HCT116 (cell line): ENCODE data around the gene CPZ. TPM values are rescaled to one million over a fixed set of nuclear protein-coding genes. Genes with fewer than 3 reads are reported as not detected.

Experiments used
- ATAC-seq: fragments of 200-7000 bp; cut with Tn5 transposase; 2 replicates; pipeline ENCODE4 v1.9.1; 2020; ENCODE audit warnings: mild to moderate bottlenecking, moderate library complexity
- BruUV-seq: library from RNA; stranded (reverse); fragments of 400-500 nt; replicated peaks from 2 replicates; lab custom pipeline; 2021; lab: Mats Ljungman, UMichigan
- CTCF ChIA-PET: fragments of 300-600 bp; sonication (Branson Sonifier 250); formaldehyde crosslinking; loops from one replicate; lab custom pipeline; 2021; ENCODE audit warnings: antibody characterized with exemption; lab: Charles Lee
- POLR2A ChIA-PET: fragments of 300-600, 350-600 bp; sonication (Branson Sonifier 250); formaldehyde crosslinking; loops from one replicate; lab custom pipeline; 2021; ENCODE audit warnings: antibody characterized with exemption; lab: Charles Lee
- RAD21 ChIA-PET, 2 experiments: fragments of 300-600 bp; sonication (Branson Sonifier 250); formaldehyde crosslinking; loops; one replicate each; lab custom pipeline; 2023; ENCODE audit warnings: low total read pairs in 2 of 2; ENCODE audit not compliant: uncharacterized antibody in 2 of 2, unreplicated experiment in 2 of 2, low non-redundant PET in 1 of 2; lab: Charles Lee
- DNase-seq: peaks from one replicate; pipeline ENCODE4 v3.0.0-alpha.2; 2010; ENCODE audit warnings: low read depth, low spot score
- H2AFZ ChIP-seq: fragments of 200-600 bp; shearing (Covaris generic), sonication (generic); 2 replicates; pipeline ENCODE4 v1.6.1; 2017; ENCODE audit warnings: low read depth, mixed run types, mixed read lengths, antibody characterized with exemption, low read length; ENCODE audit not compliant: poor library complexity, severe bottlenecking
- H3K27ac ChIP-seq: 2 replicates; pipeline ENCODE4 v1.5.1; 2012; ENCODE audit warnings: low read depth, low read length
- H3K27me3 ChIP-seq: fragments of 200-600 bp; sonication (generic); 2 replicates; pipeline ENCODE4 v1.6.1; 2016; ENCODE audit warnings: mixed run types, low read length, mixed read lengths; ENCODE audit not compliant: insufficient read depth
- H3K36me3 ChIP-seq, 2 experiments: fragments of 200-500 bp in 1 of 2; fragments of 200-600 bp in 1 of 2; sonication (Bioruptor generic) in 1 of 2; sonication (generic) in 1 of 2; 2 replicates each; pipeline versions ENCODE4 v1.5.1 to v1.6.1; 2014 to 2016; ENCODE audit warnings: low read length in 2 of 2, inconsistent platforms in 1 of 2, mixed read lengths in 1 of 2, mixed run types in 1 of 2; ENCODE audit not compliant: insufficient read depth in 2 of 2, control insufficient read depth in 1 of 2
- H3K4me1 ChIP-seq, 2 experiments: fragments of 200-600 bp in 1 of 2; sonication (generic) in 1 of 2; 2 replicates each; pipeline versions ENCODE4 v1.5.1 to v1.6.1; 2012 to 2017; ENCODE audit warnings: low read length in 2 of 2, inconsistent platforms in 1 of 2, mild to moderate bottlenecking in 1 of 2, mixed read lengths in 1 of 2, mixed run types in 1 of 2, moderate library complexity in 1 of 2; ENCODE audit not compliant: insufficient read depth in 2 of 2, control insufficient read depth in 1 of 2
- H3K4me2 ChIP-seq: fragments of 200-600 bp; sonication (generic); 2 replicates; pipeline ENCODE4 v1.6.1; 2017; ENCODE audit warnings: mixed run types, low read length, mixed read lengths
- H3K4me3 ChIP-seq, 2 experiments: fragments of 200-600 bp in 1 of 2; sonication (generic) in 1 of 2; replicated peaks in 1 of 2; 2 replicates each; pipeline ENCODE4 v1.5.1; 2011 to 2016; ENCODE audit warnings: low read length in 2 of 2, control low read depth in 1 of 2, low read depth in 1 of 2, mild to moderate bottlenecking in 1 of 2, mixed read lengths in 1 of 2, mixed run types in 1 of 2
- H3K79me2 ChIP-seq: fragments of 200-600 bp; sonication (generic); 2 replicates; pipeline ENCODE4 v1.6.1; 2017; ENCODE audit warnings: mild to moderate bottlenecking, mixed run types, low read length, moderate library complexity, mixed read lengths; ENCODE audit not compliant: insufficient read depth
- H3K9ac ChIP-seq: fragments of 200-600 bp; sonication (generic); 2 replicates; pipeline ENCODE4 v1.6.1; 2016; ENCODE audit warnings: low read length, mixed read lengths
- H3K9me2 ChIP-seq: fragments of 200-600 bp; sonication (generic), shearing (Covaris generic); 2 replicates; pipeline ENCODE4 v1.6.1; 2017; ENCODE audit warnings: mixed run types, mild to moderate bottlenecking, moderate library complexity; ENCODE audit not compliant: insufficient read depth
- H3K9me3 ChIP-seq, 2 experiments: fragments of 200-500 bp in 1 of 2; fragments of 200-600 bp in 1 of 2; sonication (Bioruptor generic) in 1 of 2; sonication (generic) in 1 of 2; 2 replicates each; pipeline ENCODE4 v1.6.1; 2014 to 2017; ENCODE audit warnings: low read length in 2 of 2, mixed read lengths in 2 of 2, inconsistent platforms in 1 of 2, low read depth in 1 of 2, mild to moderate bottlenecking in 1 of 2, mixed run types in 1 of 2, moderate library complexity in 1 of 2; ENCODE audit not compliant: control insufficient read depth in 1 of 2, insufficient read depth in 1 of 2
- H4K20me1 ChIP-seq: fragments of 200-600 bp; sonication (generic), shearing (Covaris generic); 2 replicates; pipeline ENCODE4 v1.6.1; 2017; ENCODE audit warnings: mixed run types, mild to moderate bottlenecking, moderate library complexity; ENCODE audit not compliant: insufficient read depth
- CEBPB ChIP-seq: IDR thresholded peaks from 2 replicates; pipeline ENCODE4 v1.6.1; 2012; ENCODE audit warnings: low read depth
- EGR1 ChIP-seq: IDR thresholded peaks from 2 replicates; pipeline ENCODE4 v1.6.1; 2012; ENCODE audit warnings: low read depth
- ELF1 ChIP-seq: IDR thresholded peaks from 2 replicates; pipeline ENCODE4 v1.6.1; 2012; ENCODE audit warnings: low read depth, borderline replicate concordance
- EZH2 ChIP-seq: fragments of 200-600 bp; sonication (generic); IDR thresholded peaks from 2 replicates; pipeline ENCODE4 v1.6.1; 2017; ENCODE audit warnings: antibody characterized with exemption, mixed run types
- POLR2A ChIP-seq: IDR thresholded peaks from 2 replicates; pipeline ENCODE4 v1.7.0; 2011; ENCODE audit warnings: borderline replicate concordance; ENCODE audit not compliant: insufficient read depth, insufficient read length; ENCODE audit errors: extremely low read depth
- SIN3A ChIP-seq: IDR thresholded peaks from 2 replicates; pipeline ENCODE4 v1.6.1; 2012; ENCODE audit warnings: low read depth
- SP1 ChIP-seq: IDR thresholded peaks from 2 replicates; pipeline ENCODE4 v1.6.1; 2012; ENCODE audit warnings: low read depth
- TCF7L2 ChIP-seq: IDR thresholded peaks from 2 replicates; pipeline ENCODE4 v1.7.0; 2011; ENCODE audit warnings: borderline replicate concordance, inconsistent platforms; ENCODE audit not compliant: insufficient read depth, insufficient read length; ENCODE audit errors: extremely low read depth
- YY1 ChIP-seq: IDR thresholded peaks from 2 replicates; pipeline ENCODE4 v1.6.1; 2011; ENCODE audit warnings: low read length, low read depth, moderate library complexity, mild to moderate bottlenecking; ENCODE audit not compliant: insufficient replicate concordance; ENCODE audit errors: extremely low read depth
- ZBTB33 ChIP-seq: IDR thresholded peaks from 2 replicates; pipeline ENCODE4 v1.6.1; 2011; ENCODE audit warnings: mild to moderate bottlenecking, low read length, moderate library complexity; ENCODE audit not compliant: insufficient replicate concordance; ENCODE audit errors: extremely low read depth
- intact Hi-C: fragments of 100-400 bp; cut with micrococcal nuclease; formaldehyde crosslinking; loops from 2 replicates; pipeline ENCODE4 v1.10.0; 2022
- total RNA-seq: library from RNA; stranded (reverse); gene quantifications from one replicate; pipeline ENCODE4 v1.2.1, GENCODE V29; 2021; ENCODE audit not compliant: unreplicated experiment
- TF ChIP-seq, protein P1 (sequence below): IDR thresholded peaks from 2 replicates; pipeline ENCODE4 v1.6.1; 2012; ENCODE audit warnings: low read depth
- TF ChIP-seq, protein P2 (sequence below): IDR thresholded peaks from 2 replicates; pipeline ENCODE4 v1.6.1; 2012

Gene CPZ
- total RNA-seq, 1 experiment from 2014 or later, result not detected

DNA sequence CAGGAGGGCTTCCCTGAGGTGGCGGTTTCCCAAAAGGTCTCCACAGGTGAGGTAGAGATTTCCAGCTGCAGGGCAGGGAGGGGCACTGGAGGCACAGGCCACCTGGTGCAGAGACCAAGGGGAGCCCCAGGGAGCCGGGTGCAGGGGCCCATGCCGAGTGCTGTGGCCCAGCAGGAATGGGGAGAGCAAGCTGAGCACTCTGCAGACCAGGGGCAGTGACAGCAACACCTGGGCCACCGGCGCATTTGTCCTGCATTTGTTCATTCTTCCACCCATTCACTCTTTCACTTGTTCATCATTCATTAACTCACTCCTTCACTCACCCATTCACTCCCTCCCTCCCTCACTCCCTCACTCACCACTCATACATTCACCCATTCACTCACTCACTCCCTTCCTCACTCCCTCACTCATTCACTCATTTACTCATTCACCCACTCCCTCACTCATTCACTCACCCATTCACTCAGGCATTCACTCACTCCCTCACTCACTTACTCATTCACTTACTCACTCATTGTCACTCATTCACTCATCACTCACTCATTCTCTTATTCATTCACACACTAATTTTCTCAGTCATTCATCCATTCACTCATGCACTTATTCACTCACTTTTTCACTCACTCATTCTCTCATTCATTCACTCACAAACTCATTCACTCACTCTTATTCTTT, 16.3 kb downstream of the CPZ start:
- RAD21 ChIA-PET, result interaction anchor here in 1 of 2 experiments (0.9 kb wide), 1 partner anchor 309 kb away, joined by 3 read pairs; no protein-coding TSS in a partner anchor
- Histone ChIP-seq H3K4me3 (no peak overlapping the region), H3K27me3 (no peaks in the 10 kb centered on the region), H2AFZ (no peak overlapping the region), H3K9ac (no peak overlapping the region), H3K4me2 (no peak overlapping the region), H3K9me2 (no peaks in the 10 kb centered on the region), H3K27ac (no peak overlapping the region), H4K20me1 (no peaks in the 10 kb centered on the region), H3K4me1 (no peaks in the 10 kb centered on the region), H3K36me3 (no peaks in the 10 kb centered on the region), H3K79me2 (no peaks in the 10 kb centered on the region), H3K9me3 (no peaks in the 10 kb centered on the region)
- no peak for ATAC-seq
- intact Hi-C loops, result loop anchor here (10.0 kb wide), 1 partner anchor 276 kb away; no protein-coding TSS in a partner anchor
- DNase-seq, result no peak
- BruUV-seq, result no TSS peak
- CTCF ChIA-PET, result no interaction called here
- TF ChIP-seq ZBTB33 (no peak), EGR1 (no peak), YY1 (no peak)
- POLR2A ChIA-PET, result no interaction called here

GRCh38 chr4:8609406-8609805, 16.8 kb downstream of the CPZ start:
- Histone ChIP-seq H3K4me1 (no peaks in the 10 kb centered on the region), H3K4me2 (no peak overlapping the region), H3K9me2 (no peaks in the 10 kb centered on the region), H3K9me3 (no peaks in the 10 kb centered on the region), H3K79me2 (no peaks in the 10 kb centered on the region), H4K20me1 (no peaks in the 10 kb centered on the region), H3K27me3 (no peaks in the 10 kb centered on the region), H2AFZ (no peak overlapping the region), H3K36me3 (no peaks in the 10 kb centered on the region), H3K27ac (no peak overlapping the region), H3K9ac (no peak overlapping the region), H3K4me3 (no peak overlapping the region)
- DNase-seq (no peak), ATAC-seq (no peak)
- BruUV-seq, result no TSS peak
- ChIA-PET RAD21 (no interaction called here), POLR2A (no interaction called here), CTCF (no interaction called here)
- intact Hi-C loops, result loop anchor here (10.0 kb wide), 1 partner anchor 275 kb away; no protein-coding TSS in a partner anchor
- TF ChIP-seq CEBPB (no peak), SP1 (no peak), POLR2A (no peak), ELF1 (no peak), TCF7L2 (no peak), EZH2 (no peak), YY1 (no peak), SIN3A (no peak)
- TF ChIP-seq, protein P1, sequence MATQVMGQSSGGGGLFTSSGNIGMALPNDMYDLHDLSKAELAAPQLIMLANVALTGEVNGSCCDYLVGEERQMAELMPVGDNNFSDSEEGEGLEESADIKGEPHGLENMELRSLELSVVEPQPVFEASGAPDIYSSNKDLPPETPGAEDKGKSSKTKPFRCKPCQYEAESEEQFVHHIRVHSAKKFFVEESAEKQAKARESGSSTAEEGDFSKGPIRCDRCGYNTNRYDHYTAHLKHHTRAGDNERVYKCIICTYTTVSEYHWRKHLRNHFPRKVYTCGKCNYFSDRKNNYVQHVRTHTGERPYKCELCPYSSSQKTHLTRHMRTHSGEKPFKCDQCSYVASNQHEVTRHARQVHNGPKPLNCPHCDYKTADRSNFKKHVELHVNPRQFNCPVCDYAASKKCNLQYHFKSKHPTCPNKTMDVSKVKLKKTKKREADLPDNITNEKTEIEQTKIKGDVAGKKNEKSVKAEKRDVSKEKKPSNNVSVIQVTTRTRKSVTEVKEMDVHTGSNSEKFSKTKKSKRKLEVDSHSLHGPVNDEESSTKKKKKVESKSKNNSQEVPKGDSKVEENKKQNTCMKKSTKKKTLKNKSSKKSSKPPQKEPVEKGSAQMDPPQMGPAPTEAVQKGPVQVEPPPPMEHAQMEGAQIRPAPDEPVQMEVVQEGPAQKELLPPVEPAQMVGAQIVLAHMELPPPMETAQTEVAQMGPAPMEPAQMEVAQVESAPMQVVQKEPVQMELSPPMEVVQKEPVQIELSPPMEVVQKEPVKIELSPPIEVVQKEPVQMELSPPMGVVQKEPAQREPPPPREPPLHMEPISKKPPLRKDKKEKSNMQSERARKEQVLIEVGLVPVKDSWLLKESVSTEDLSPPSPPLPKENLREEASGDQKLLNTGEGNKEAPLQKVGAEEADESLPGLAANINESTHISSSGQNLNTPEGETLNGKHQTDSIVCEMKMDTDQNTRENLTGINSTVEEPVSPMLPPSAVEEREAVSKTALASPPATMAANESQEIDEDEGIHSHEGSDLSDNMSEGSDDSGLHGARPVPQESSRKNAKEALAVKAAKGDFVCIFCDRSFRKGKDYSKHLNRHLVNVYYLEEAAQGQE, result no peak
- TF ChIP-seq, protein P2, sequence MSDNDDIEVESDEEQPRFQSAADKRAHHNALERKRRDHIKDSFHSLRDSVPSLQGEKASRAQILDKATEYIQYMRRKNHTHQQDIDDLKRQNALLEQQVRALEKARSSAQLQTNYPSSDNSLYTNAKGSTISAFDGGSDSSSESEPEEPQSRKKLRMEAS, result no peak
